Muscle of arm (tissue), 12 donors: Measurements from ENCODE around the gene AGK. TPM values are rescaled to one million over a fixed set of nuclear protein-coding genes. Genes with fewer than 3 reads are reported as not detected.
"Not testable (repeated sequence)": the region's sequence is repeated elsewhere in the genome, so short reads cannot be mapped to it uniquely, and the experiment has no call there.

Experiments
- DNase-seq: peaks from one replicate; pipeline ENCODE4 v3.0.0-alpha.2; 2013
- polyA plus RNA-seq, 12 donors: library from polyadenylated mRNA; unstranded; fragments of 120-200 nt; gene quantifications; one replicate each; pipeline ENCODE4 v1.2.1, GENCODE V29; 2013; ENCODE audit not compliant: insufficient read length in 12 of 12

The AGK gene
- polyA plus RNA-seq, 12 donors = 14.9 to 32.5 (median 20.4) TPM; not detected in 1

GRCh38 chr7:141675436-141676215 lies 124.4 kb downstream of the AGK start:
- no peak for DNase-seq

- DNase-seq = no peak
Measured at GRCh38 chr7:141676618-141677017, 125.4 kb downstream of the AGK start.

GRCh38 chr7:141679014-141679413 lies 127.8 kb downstream of the AGK start:
- no peak for DNase-seq

- no peak for DNase-seq
Measured at GRCh38 chr7:141685285-141686023, 134.2 kb downstream of the AGK start.

GRCh38 chr7:141686074-141686473 lies 134.9 kb downstream of the AGK start:
- DNase-seq = no peak

GRCh38 chr7:141686670-141687069 lies 135.5 kb downstream of the AGK start:
- no peak for DNase-seq

- DNase-seq = no peak
Measured at GRCh38 chr7:141688043-141688442, 136.8 kb downstream of the AGK start.

- not testable (repeated sequence) for DNase-seq
Measured at GRCh38 chr7:141689072-141689825, 138.0 kb downstream of the AGK start.

GRCh38 chr7:141691540-141691939 lies 140.3 kb downstream of the AGK start:
- no peak for DNase-seq

GRCh38 chr7:141691961-141692360 lies 140.8 kb downstream of the AGK start:
- DNase-seq = no peak

- DNase-seq = no peak
Measured at GRCh38 chr7:141693082-141693481, 141.9 kb downstream of the AGK start.

GRCh38 chr7:141695803-141696289 lies 144.6 kb downstream of the AGK start:
- no peak for DNase-seq

- DNase-seq = no peak
Measured at GRCh38 chr7:141696348-141696747, 145.1 kb downstream of the AGK start.

GRCh38 chr7:141697211-141697871 lies 146.1 kb downstream of the AGK start:
- no peak for DNase-seq

GRCh38 chr7:141698247-141699015 lies 147.2 kb downstream of the AGK start:
- no peak for DNase-seq

GRCh38 chr7:141699860-141700259 lies 148.7 kb downstream of the AGK start:
- DNase-seq = no peak

GRCh38 chr7:141700296-141700847 lies 149.2 kb downstream of the AGK start:
- no peak for DNase-seq

- DNase-seq = no peak
Measured at GRCh38 chr7:141700848-141701371, 149.7 kb downstream of the AGK start.

- no peak for DNase-seq
Measured at GRCh38 chr7:141701489-141702046, 150.4 kb downstream of the AGK start.

GRCh38 chr7:141702047-141702567 lies 150.9 kb downstream of the AGK start, which contains the start of gene DENND11:
Gene DENND11 (minus strand): TSS chr7:141702166. CDS start chr7:141702153, 13 bp downstream.
- no peak for DNase-seq
